GM23338 (cell line): ENCODE data around the gene ZSCAN5B. TPM values are rescaled to one million over a fixed set of nuclear protein-coding genes. Genes with fewer than 3 reads are reported as not detected.
A peak's percentile ranks its signal among the peaks of the same experiment; 100 is the strongest.

Source experiments
- ATAC-seq: fragments of 200-7000 bp; cut with Tn5 transposase; 3 replicates; pipeline ENCODE4 v1.9.1; 2020
- DNase-seq: peaks from one replicate; pipeline ENCODE4 v3.0.0-alpha.2; 2015; ENCODE audit warnings: low spot score
- H2AFZ ChIP-seq: fragments of 200-600 bp; sonication (generic); 2 replicates; pipeline ENCODE4 v1.8.0; 2016; ENCODE audit warnings: antibody characterized with exemption, mild to moderate bottlenecking, moderate library complexity
- H3F3A ChIP-seq: fragments of 200-600 bp; sonication (generic); replicated peaks from 2 replicates; pipeline ENCODE4 v1.8.0; 2017; ENCODE audit warnings: antibody characterized with exemption, mixed run types, low read depth
- H3K27ac ChIP-seq: fragments of 200-600 bp; sonication (generic); 2 replicates; pipeline ENCODE4 v1.6.1; 2016; ENCODE audit warnings: low read depth
- H3K27me3 ChIP-seq: fragments of 200-600 bp; sonication (generic); 2 replicates; pipeline ENCODE4 v1.8.0; 2016; ENCODE audit warnings: mild to moderate bottlenecking, mixed run types, moderate library complexity; ENCODE audit not compliant: insufficient read depth
- H3K36me3 ChIP-seq: fragments of 200-600 bp; sonication (generic); 2 replicates; pipeline ENCODE4 v1.8.0; 2016; ENCODE audit warnings: mild to moderate bottlenecking; ENCODE audit not compliant: insufficient read depth
- H3K4me1 ChIP-seq: fragments of 200-600 bp; sonication (generic); 2 replicates; pipeline ENCODE4 v1.8.0; 2016; ENCODE audit warnings: mild to moderate bottlenecking, moderate library complexity; ENCODE audit not compliant: insufficient read depth
- H3K4me2 ChIP-seq: fragments of 200-600 bp; sonication (generic); 2 replicates; pipeline ENCODE4 v1.7.1; 2017; ENCODE audit warnings: mixed run types
- H3K4me3 ChIP-seq: fragments of 200-600 bp; sonication (generic); 2 replicates; pipeline ENCODE4 v1.6.1; 2016; ENCODE audit warnings: mixed run types
- H3K79me2 ChIP-seq: fragments of 200-600 bp; sonication (generic); replicated peaks from 2 replicates; pipeline ENCODE4 v1.8.0; 2017; ENCODE audit warnings: mild to moderate bottlenecking; ENCODE audit not compliant: insufficient read depth
- H3K9me2 ChIP-seq: fragments of 200-600 bp; sonication (generic); 2 replicates; pipeline ENCODE4 v1.8.0; 2017; ENCODE audit not compliant: insufficient read depth
- H4K20me1 ChIP-seq: fragments of 200-600 bp; sonication (generic); replicated peaks from 2 replicates; pipeline ENCODE4 v1.8.0; 2017; ENCODE audit warnings: mild to moderate bottlenecking; ENCODE audit not compliant: insufficient read depth
- H3K27ac Mint-ChIP-seq: 2 replicates; pipeline ENCODE4 v1.8.0; 2020; ENCODE audit warnings: inconsistent platforms, mild to moderate bottlenecking, moderate library complexity, mixed read lengths
- H3K27me3 Mint-ChIP-seq: 3 replicates; pipeline ENCODE4 v1.8.0; 2022; ENCODE audit warnings: low read depth, mild to moderate bottlenecking, moderate library complexity, mixed read lengths, inconsistent platforms; ENCODE audit not compliant: insufficient read depth, poor library complexity
- H3K36me3 Mint-ChIP-seq: 3 replicates; pipeline ENCODE4 v1.8.0; 2021; ENCODE audit warnings: low read depth, mild to moderate bottlenecking, inconsistent platforms, moderate library complexity, mixed read lengths
- H3K4me1 Mint-ChIP-seq: 3 replicates; pipeline ENCODE4 v1.8.0; 2020; ENCODE audit warnings: mild to moderate bottlenecking, inconsistent platforms, mixed read lengths
- H3K4me3 Mint-ChIP-seq: 3 replicates; pipeline ENCODE4 v1.8.0; 2021; ENCODE audit warnings: moderate library complexity, mild to moderate bottlenecking, inconsistent platforms, mixed read lengths
- H3K9me3 Mint-ChIP-seq: 3 replicates; pipeline ENCODE4 v1.8.0; 2020; ENCODE audit warnings: moderate library complexity, mild to moderate bottlenecking, inconsistent platforms, mixed read lengths
- CREB1 ChIP-seq: fragments of 250-450 bp; sonication (Bioruptor Pico); IDR thresholded peaks from 2 replicates; pipeline ENCODE4 v1.5.0; 2020; ENCODE audit warnings: low read depth, mild to moderate bottlenecking, moderate library complexity
- EZH2 ChIP-seq: fragments of 200-600 bp; sonication (generic); IDR thresholded peaks from one replicate; pipeline ENCODE4 v1.8.0; 2017; ENCODE audit warnings: antibody characterized with exemption, mild to moderate bottlenecking, low read depth; ENCODE audit not compliant: unreplicated experiment
- EZH2phosphoT487 ChIP-seq: fragments of 200-600 bp; sonication (generic); IDR thresholded peaks from one replicate; pipeline ENCODE4 v1.8.1; 2018; ENCODE audit warnings: antibody characterized with exemption; ENCODE audit not compliant: unreplicated experiment
- JUNB ChIP-seq: IDR thresholded peaks from one replicate; pipeline ENCODE4 v1.6.1; 2016; ENCODE audit warnings: antibody characterized with exemption; ENCODE audit not compliant: unreplicated experiment
- POLR2AphosphoS5 ChIP-seq: IDR thresholded peaks from 2 replicates; pipeline ENCODE4 v1.6.1; 2016; ENCODE audit warnings: antibody characterized with exemption, low read depth
- ZNF114 ChIP-seq: fragments of 250-450 bp; sonication (Bioruptor Pico); IDR thresholded peaks from 2 replicates; pipeline ENCODE4 v1.5.0; 2020; ENCODE audit warnings: mild to moderate bottlenecking, moderate library complexity
- polyA plus RNA-seq: library from polyadenylated mRNA; unstranded; fragments of >200 nt; fragmentation: Nextera tagmentation; extraction: Ambion mirVana; gene quantifications from 2 replicates; pipeline ENCODE4 v1.2.1, GENCODE V29; 2016
- total RNA-seq: library from RNA; depleted of rRNA; stranded (reverse); fragments of >200 nt; shearing (Covaris generic); gene quantifications from 2 replicates; pipeline ENCODE4 v1.2.3, GENCODE V29; 2014
- TF ChIP-seq, protein P1 (sequence below): fragments of 250-450 bp; sonication (Bioruptor Pico); IDR thresholded peaks from 2 replicates; pipeline ENCODE4 v1.5.0; 2020; ENCODE audit warnings: mild to moderate bottlenecking, moderate library complexity
- TF ChIP-seq, protein P2 (sequence below), 2 experiments: fragments of 200-600 bp in 1 of 2; sonication (generic) in 1 of 2; conservative IDR thresholded peaks; 2 replicates each; pipeline versions ENCODE4 v1.5.1 to v1.6.1; 2016 to 2017; ENCODE audit warnings: antibody characterized with exemption in 2 of 2, low read depth in 2 of 2, mild to moderate bottlenecking in 2 of 2, moderate library complexity in 1 of 2

ZSCAN5B gene
- total and polyA plus RNA-seq, 2 experiments from 2014 or later, result 0.10 TPM; not detected in 1

DNA sequence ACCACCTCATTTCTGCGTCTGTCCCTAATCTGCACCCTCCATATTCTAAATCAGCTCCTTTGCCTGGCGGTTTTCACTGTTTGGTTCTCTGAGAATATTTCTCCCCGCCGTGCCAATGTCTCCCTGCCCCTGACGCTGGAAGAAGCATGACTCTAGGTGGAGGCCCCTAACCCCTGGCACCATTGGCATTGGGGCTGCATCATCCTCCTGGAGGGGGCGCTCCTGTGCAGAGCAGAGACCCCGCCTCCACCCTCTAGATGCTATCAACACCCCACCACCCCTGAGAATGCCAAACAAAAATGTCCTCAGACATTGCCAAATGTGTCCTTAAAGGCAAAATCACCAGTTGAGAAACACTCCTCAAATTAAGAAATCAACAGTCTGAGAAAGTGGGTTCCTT is 6.5 kb downstream of the ZSCAN5B start (continued):
- TF ChIP-seq, protein P1, sequence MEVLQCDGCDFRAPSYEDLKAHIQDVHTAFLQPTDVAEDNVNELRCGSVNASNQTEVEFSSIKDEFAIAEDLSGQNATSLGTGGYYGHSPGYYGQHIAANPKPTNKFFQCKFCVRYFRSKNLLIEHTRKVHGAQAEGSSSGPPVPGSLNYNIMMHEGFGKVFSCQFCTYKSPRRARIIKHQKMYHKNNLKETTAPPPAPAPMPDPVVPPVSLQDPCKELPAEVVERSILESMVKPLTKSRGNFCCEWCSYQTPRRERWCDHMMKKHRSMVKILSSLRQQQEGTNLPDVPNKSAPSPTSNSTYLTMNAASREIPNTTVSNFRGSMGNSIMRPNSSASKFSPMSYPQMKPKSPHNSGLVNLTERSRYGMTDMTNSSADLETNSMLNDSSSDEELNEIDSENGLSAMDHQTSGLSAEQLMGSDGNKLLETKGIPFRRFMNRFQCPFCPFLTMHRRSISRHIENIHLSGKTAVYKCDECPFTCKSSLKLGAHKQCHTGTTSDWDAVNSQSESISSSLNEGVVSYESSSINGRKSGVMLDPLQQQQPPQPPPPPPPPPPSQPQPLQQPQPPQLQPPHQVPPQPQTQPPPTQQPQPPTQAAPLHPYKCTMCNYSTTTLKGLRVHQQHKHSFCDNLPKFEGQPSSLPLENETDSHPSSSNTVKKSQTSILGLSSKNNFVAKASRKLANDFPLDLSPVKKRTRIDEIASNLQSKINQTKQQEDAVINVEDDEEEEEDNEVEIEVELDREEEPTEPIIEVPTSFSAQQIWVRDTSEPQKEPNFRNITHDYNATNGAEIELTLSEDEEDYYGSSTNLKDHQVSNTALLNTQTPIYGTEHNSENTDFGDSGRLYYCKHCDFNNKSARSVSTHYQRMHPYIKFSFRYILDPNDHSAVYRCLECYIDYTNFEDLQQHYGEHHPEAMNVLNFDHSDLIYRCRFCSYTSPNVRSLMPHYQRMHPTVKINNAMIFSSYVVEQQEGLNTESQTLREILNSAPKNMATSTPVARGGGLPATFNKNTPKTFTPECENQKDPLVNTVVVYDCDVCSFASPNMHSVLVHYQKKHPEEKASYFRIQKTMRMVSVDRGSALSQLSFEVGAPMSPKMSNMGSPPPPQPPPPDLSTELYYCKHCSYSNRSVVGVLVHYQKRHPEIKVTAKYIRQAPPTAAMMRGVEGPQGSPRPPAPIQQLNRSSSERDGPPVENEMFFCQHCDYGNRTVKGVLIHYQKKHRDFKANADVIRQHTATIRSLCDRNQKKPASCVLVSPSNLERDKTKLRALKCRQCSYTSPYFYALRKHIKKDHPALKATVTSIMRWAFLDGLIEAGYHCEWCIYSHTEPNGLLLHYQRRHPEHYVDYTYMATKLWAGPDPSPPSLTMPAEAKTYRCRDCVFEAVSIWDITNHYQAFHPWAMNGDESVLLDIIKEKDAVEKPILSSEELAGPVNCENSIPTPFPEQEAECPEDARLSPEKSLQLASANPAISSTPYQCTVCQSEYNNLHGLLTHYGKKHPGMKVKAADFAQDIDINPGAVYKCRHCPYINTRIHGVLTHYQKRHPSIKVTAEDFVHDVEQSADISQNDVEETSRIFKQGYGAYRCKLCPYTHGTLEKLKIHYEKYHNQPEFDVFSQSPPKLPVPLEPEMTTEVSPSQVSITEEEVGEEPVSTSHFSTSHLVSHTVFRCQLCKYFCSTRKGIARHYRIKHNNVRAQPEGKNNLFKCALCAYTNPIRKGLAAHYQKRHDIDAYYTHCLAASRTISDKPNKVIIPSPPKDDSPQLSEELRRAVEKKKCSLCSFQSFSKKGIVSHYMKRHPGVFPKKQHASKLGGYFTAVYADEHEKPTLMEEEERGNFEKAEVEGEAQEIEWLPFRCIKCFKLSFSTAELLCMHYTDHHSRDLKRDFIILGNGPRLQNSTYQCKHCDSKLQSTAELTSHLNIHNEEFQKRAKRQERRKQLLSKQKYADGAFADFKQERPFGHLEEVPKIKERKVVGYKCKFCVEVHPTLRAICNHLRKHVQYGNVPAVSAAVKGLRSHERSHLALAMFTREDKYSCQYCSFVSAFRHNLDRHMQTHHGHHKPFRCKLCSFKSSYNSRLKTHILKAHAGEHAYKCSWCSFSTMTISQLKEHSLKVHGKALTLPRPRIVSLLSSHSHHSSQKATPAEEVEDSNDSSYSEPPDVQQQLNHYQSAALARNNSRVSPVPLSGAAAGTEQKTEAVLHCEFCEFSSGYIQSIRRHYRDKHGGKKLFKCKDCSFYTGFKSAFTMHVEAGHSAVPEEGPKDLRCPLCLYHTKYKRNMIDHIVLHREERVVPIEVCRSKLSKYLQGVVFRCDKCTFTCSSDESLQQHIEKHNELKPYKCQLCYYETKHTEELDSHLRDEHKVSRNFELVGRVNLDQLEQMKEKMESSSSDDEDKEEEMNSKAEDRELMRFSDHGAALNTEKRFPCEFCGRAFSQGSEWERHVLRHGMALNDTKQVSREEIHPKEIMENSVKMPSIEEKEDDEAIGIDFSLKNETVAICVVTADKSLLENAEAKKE (CRISPR knock-in tag), result no peak
- TF ChIP-seq ZNF114 (CRISPR knock-in tag) (no peak), EZH2 (no peak), CREB1 (CRISPR knock-in tag) (no peak), POLR2AphosphoS5 (no peak)

DNA sequence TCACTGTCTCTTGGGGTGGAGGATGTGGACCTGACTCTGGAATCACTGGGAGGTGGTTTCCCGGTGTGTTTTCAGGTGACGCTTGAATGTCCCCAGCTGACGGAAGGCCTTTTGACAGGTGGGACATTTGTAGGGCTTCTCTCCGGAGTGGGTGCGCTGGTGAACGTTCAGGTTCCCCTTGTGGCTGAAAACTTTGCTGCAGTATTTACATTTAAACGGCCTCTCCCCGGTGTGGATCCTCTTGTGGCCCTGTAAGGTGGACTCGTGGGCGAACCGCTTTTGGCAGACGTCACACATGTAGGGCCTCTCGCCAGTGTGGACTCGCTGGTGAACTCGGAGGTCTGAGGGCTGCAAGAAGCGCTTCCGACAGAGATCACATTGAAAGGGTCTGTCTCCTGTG is 7.8 kb downstream of the ZSCAN5B start:
- Mint-ChIP-seq H3K27ac (no peak overlapping the region), H3K4me1 (no peaks in the 10 kb centered on the region), H3K27me3 (peaks cover 17% of the 10 kb centered on the region), H3K9me3 (peaks cover 2% of the 10 kb centered on the region; the same call in 1 of the 3 replicates), H3K36me3 (no peaks in the 10 kb centered on the region), H3K4me3 (no peak overlapping the region)
- no peak overlapping the region for H3K4me2 ChIP-seq
- H3K27ac ChIP-seq, result no peak overlapping the region
- no peaks in the 10 kb centered on the region for H3F3A ChIP-seq
- no peaks in the 10 kb centered on the region for H3K79me2 ChIP-seq
- no peak for TF ChIP-seq ZNF114 (CRISPR knock-in tag)
- TF ChIP-seq EZH2phosphoT487, result no peak
- TF ChIP-seq JUNB, result no peak
- TF ChIP-seq, protein P2, sequence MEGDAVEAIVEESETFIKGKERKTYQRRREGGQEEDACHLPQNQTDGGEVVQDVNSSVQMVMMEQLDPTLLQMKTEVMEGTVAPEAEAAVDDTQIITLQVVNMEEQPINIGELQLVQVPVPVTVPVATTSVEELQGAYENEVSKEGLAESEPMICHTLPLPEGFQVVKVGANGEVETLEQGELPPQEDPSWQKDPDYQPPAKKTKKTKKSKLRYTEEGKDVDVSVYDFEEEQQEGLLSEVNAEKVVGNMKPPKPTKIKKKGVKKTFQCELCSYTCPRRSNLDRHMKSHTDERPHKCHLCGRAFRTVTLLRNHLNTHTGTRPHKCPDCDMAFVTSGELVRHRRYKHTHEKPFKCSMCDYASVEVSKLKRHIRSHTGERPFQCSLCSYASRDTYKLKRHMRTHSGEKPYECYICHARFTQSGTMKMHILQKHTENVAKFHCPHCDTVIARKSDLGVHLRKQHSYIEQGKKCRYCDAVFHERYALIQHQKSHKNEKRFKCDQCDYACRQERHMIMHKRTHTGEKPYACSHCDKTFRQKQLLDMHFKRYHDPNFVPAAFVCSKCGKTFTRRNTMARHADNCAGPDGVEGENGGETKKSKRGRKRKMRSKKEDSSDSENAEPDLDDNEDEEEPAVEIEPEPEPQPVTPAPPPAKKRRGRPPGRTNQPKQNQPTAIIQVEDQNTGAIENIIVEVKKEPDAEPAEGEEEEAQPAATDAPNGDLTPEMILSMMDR (conservative IDR thresholded peaks at IDR 0.05; ENCODE audit: low read depth in 2 of 2), result peak in 1 of 2 experiments; percentile 23; a peak in 1 of 4 replicates
- H3K27me3 ChIP-seq, result no peaks in the 10 kb centered on the region
- no peak overlapping the region for H3K4me3 ChIP-seq
- ATAC-seq (peak; percentile 65), DNase-seq (peak; percentile 56)
- H3K4me1 ChIP-seq, result no peaks in the 10 kb centered on the region
- no peaks in the 10 kb centered on the region for H4K20me1 ChIP-seq
- no peaks in the 10 kb centered on the region for H3K36me3 ChIP-seq
- H2AFZ ChIP-seq, result no peak overlapping the region
- H3K9me2 ChIP-seq, result no peaks in the 10 kb centered on the region
